Vagina (tissue), 2 donors: ENCODE results near the gene TBCA. TPM values are rescaled to one million over a fixed set of nuclear protein-coding genes. Genes with fewer than 3 reads are reported as not detected.

Source experiments
- DNase-seq, 2 donors: peaks; one replicate each; pipeline ENCODE4 v3.0.0-alpha.2; 2017; ENCODE audit errors: extremely low spot score in 2 of 2
- H3K27ac ChIP-seq: fragments of 200-600 bp; sonication (generic); one replicate; pipeline ENCODE4 v1.5.1; 2019
- H3K27me3 ChIP-seq: fragments of 200-600 bp; sonication (generic); one replicate; pipeline ENCODE4 v1.5.1; 2019
- H3K36me3 ChIP-seq, 2 donors: fragments of 200-600 bp; sonication (generic); one replicate each; pipeline ENCODE4 v1.5.1; 2017 to 2019
- H3K4me1 ChIP-seq: fragments of 200-600 bp; sonication (generic); one replicate; pipeline ENCODE4 v1.5.1; 2019
- H3K4me3 ChIP-seq, 2 donors: fragments of 200-600 bp; sonication (generic); 1 replicate in 1 of 2; 2 replicates in 1 of 2; pipeline ENCODE4 v1.5.1; 2016 to 2019
- H3K9me3 ChIP-seq: fragments of 200-600 bp; sonication (generic); one replicate; pipeline ENCODE4 v1.5.1; 2019
- POLR2A ChIP-seq, 2 donors: fragments of 450-650 bp; IDR thresholded peaks; one replicate each; pipeline ENCODE4 v1.6.1; 2017; ENCODE audit warnings: antibody characterized with exemption in 2 of 2, mild to moderate bottlenecking in 2 of 2, moderate library complexity in 2 of 2
- POLR2AphosphoS5 ChIP-seq, 2 donors: sonication (generic); formaldehyde crosslinking; IDR thresholded peaks; one replicate each; pipeline ENCODE4 v1.9.0; 2017; ENCODE audit warnings: antibody characterized with exemption in 2 of 2, mild to moderate bottlenecking in 2 of 2, low read depth in 1 of 2; ENCODE audit not compliant: insufficient read depth in 1 of 2
- intact Hi-C: fragments of 100-400 bp; cut with DNase I; formaldehyde crosslinking; loops from one replicate; pipeline ENCODE4 v1.15.1; 2023
- total RNA-seq: library from RNA; depleted of rRNA; stranded (reverse); fragments of >200 nt; gene quantifications from one replicate; pipeline ENCODE4 v1.2.3, GENCODE V29; 2016
- TF ChIP-seq, protein P1 (sequence below), 3 experiments: fragments of 450-650 bp in 2 of 3; fragments of 200-600 bp in 1 of 3; sonication (generic) in 1 of 3; IDR thresholded peaks; one replicate each; pipeline ENCODE4 v1.5.1; 2017 to 2019; ENCODE audit warnings: antibody characterized with exemption in 3 of 3, mild to moderate bottlenecking in 2 of 3, moderate library complexity in 2 of 3

TBCA gene
- total RNA-seq, 1 donor from 2014 or later: 142 TPM

DNA sequence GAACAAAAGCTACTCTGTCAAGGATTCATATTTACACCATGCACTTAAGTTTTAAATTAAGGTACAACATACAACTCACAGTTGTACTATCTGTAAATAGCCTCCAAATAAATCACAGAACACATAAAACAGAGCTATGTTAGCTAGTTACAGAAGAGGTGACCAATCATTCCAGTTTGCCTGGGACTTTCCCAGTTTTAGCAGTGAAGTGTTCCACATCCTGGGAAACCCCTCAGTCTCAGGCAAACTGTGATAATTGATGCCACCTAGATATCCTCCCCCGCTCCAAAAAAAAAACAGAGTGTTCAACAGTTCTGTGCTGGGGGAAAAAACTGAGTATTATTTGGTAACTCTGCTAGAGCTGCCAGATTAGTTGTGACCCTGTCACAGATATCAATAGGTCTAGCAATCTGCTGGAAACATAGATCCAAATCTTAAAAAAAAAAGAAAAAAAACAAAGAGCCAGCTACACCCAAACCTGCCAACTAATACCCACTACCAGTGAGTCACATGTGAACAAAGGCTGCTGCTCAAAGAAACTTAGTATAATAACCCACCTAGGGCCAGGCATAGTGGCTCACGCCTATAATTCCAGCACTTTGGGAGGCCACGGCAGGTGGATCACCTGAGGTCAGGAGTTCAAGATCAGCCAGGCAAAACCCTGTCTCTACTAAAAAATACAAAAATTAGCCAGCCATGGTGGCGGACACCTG, 5.7 kb downstream of the TBCA start:
- intact Hi-C loops: no loop called here
- no peaks in the 10 kb centered on the region for H3K36me3 ChIP-seq
- DNase-seq: no peak
- H3K4me1 ChIP-seq: peaks cover 68% of the 10 kb centered on the region
- H3K9me3 ChIP-seq: no peaks in the 10 kb centered on the region
- no peak overlapping the region for H3K4me3 ChIP-seq
- H3K27me3 ChIP-seq: no peaks in the 10 kb centered on the region
- no peak overlapping the region for H3K27ac ChIP-seq
- TF ChIP-seq POLR2AphosphoS5 (IDR thresholded peaks at IDR 0.05; ENCODE audit: insufficient read depth in 1 of 2, low read depth in 1 of 2) (no peak), POLR2A (IDR thresholded peaks at IDR 0.05) (no peak)
- TF ChIP-seq, protein P1, sequence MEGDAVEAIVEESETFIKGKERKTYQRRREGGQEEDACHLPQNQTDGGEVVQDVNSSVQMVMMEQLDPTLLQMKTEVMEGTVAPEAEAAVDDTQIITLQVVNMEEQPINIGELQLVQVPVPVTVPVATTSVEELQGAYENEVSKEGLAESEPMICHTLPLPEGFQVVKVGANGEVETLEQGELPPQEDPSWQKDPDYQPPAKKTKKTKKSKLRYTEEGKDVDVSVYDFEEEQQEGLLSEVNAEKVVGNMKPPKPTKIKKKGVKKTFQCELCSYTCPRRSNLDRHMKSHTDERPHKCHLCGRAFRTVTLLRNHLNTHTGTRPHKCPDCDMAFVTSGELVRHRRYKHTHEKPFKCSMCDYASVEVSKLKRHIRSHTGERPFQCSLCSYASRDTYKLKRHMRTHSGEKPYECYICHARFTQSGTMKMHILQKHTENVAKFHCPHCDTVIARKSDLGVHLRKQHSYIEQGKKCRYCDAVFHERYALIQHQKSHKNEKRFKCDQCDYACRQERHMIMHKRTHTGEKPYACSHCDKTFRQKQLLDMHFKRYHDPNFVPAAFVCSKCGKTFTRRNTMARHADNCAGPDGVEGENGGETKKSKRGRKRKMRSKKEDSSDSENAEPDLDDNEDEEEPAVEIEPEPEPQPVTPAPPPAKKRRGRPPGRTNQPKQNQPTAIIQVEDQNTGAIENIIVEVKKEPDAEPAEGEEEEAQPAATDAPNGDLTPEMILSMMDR (IDR thresholded peaks at IDR 0.05): no peak

DNA sequence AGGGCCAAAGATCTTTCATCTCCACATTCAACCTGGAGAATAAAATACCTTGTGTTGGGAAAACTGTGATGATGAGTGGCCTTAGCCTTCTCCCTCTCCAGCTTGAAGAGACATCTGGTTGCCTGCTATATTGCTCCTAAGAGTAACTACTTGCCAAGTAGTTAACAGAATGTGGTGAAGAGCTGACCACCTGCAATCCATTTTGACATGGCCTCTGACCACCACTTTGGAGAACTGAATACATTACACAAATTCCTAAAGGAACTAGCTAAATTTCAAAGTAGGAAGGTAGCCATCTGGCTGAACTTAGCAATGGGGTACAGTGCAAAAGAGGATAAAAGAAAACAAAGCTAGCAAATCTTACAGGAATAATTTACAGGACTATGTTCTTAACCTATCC, 7.2 kb downstream of the TBCA start:
- no peak for TF ChIP-seq POLR2A (IDR thresholded peaks at IDR 0.05)
- TF ChIP-seq POLR2AphosphoS5 (IDR thresholded peaks at IDR 0.05; ENCODE audit: insufficient read depth in 1 of 2, low read depth in 1 of 2): no peak
- no peak overlapping the region for H3K4me3 ChIP-seq
- H3K27ac ChIP-seq: no peak overlapping the region
- no peaks in the 10 kb centered on the region for H3K9me3 ChIP-seq
- peaks cover 59% of the 10 kb centered on the region for H3K4me1 ChIP-seq
- DNase-seq: no peak
- H3K36me3 ChIP-seq: no peaks in the 10 kb centered on the region
- intact Hi-C loops: no loop called here
- H3K27me3 ChIP-seq: no peaks in the 10 kb centered on the region

DNA sequence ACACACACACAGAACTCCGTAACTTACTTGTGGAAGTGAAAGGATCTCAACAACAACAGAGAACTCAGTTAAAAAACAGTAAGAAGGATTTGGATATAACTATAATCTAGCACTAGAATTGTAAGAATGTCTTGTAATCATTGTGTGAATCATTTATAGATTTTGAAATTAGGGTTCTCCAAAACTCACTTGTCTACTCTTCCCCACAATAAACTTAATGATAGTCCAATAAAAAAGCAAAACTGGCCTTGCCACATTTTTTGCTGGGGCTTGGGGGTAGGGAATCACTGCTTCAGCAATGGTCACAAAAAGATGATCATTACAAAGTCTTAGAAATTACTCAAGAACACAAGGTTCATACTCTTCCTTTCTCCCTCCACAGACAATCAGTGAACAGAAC, 8.8 kb downstream of the TBCA start:
- intact Hi-C loops: no loop called here
- TF ChIP-seq POLR2AphosphoS5 (IDR thresholded peaks at IDR 0.05; ENCODE audit: insufficient read depth in 1 of 2, low read depth in 1 of 2) (no peak), POLR2A (IDR thresholded peaks at IDR 0.05) (no peak)
- TF ChIP-seq, protein P1 (IDR thresholded peaks at IDR 0.05): no peak
- Histone ChIP-seq H3K27ac (no peak overlapping the region), H3K4me1 (peaks cover 42% of the 10 kb centered on the region), H3K36me3 (no peaks in the 10 kb centered on the region), H3K27me3 (no peaks in the 10 kb centered on the region), H3K4me3 (no peak overlapping the region), H3K9me3 (no peaks in the 10 kb centered on the region)
- no peak for DNase-seq

DNA sequence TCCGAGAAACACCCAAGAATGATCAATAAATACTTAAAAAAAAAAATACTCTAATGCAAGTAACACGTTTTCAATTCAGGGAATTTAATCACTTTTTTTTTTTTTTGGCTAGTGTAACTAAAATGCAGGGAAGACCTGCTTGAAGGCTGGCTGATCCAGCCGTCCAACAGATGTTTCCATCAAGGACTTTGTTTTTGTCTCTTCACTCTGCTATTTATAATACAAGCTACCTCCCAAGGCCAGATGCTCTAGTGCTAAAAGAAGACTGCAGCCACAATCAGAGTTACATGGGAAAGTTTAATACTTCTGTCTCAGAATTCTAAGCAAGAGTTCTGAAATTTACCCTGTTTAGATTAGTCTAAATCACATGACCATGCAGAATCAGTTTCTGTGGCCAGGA, 14.5 kb downstream of the TBCA start:
- TF ChIP-seq POLR2AphosphoS5 (IDR thresholded peaks at IDR 0.05; ENCODE audit: insufficient read depth in 1 of 2, low read depth in 1 of 2): no peak
- TF ChIP-seq, protein P1 (IDR thresholded peaks at IDR 0.05): no peak
- TF ChIP-seq POLR2A (IDR thresholded peaks at IDR 0.05): no peak
- intact Hi-C loops: no loop called here
- no peak overlapping the region for H3K4me3 ChIP-seq
- no peaks in the 10 kb centered on the region for H3K36me3 ChIP-seq
- H3K27ac ChIP-seq: no peak overlapping the region
- no peaks in the 10 kb centered on the region for H3K9me3 ChIP-seq
- H3K27me3 ChIP-seq: no peaks in the 10 kb centered on the region
- peaks cover 33% of the 10 kb centered on the region for H3K4me1 ChIP-seq
- DNase-seq: no peak

DNA sequence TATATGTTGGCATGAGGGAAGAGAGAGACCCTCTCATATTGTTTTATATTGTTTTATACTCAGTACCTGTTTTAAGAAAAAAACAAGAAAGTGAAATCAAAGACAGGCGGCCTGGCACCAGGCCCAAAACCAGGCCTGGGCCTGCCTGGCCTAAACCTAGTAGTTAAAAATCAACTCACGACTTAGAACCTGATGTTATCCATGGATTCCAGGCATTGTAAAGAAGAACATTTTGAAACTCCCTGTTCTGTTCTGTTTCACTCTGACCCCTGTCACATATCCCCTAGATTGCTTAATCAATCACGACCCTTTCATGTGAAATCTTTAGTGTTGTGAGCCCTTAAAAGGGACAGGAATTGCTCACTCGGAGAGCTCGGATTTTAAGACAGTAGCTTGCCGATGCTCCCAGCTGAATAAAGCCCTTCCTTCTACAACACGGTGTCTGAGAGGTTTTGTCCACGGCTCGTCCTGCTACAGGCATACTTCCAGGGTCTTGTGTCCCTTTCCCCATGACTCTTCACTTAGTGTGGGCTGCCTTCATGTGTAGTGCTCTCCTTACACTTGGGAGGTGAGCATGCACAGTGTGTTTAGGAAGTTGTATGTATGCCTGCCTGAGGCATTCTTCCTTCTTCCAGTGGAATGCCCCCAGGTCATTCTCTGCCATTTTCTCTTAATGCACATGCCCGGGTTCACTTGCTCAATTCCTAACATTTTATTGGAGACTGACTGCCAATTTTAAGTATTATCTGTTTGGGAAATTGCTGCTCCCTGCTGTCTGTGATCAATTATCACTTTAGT, 17.8 kb downstream of the TBCA start:
- intact Hi-C loops: no loop called here
- H3K4me3 ChIP-seq: no peak overlapping the region
- DNase-seq: no peak

More for the DNA sequence above, 17.8 kb downstream of the TBCA start:
- Histone ChIP-seq H3K36me3 (no peaks in the 10 kb centered on the region), H3K27ac (no peak overlapping the region), H3K4me1 (peaks cover 30% of the 10 kb centered on the region), H3K9me3 (no peaks in the 10 kb centered on the region), H3K27me3 (no peaks in the 10 kb centered on the region)
- no peak for TF ChIP-seq POLR2AphosphoS5 (IDR thresholded peaks at IDR 0.05; ENCODE audit: insufficient read depth in 1 of 2, low read depth in 1 of 2)
- TF ChIP-seq POLR2A (IDR thresholded peaks at IDR 0.05): no peak
- TF ChIP-seq, protein P1 (IDR thresholded peaks at IDR 0.05): no peak
